ACHN (cell line): ENCODE results near the gene SPHKAP.

Experiments
- DNase-seq: peaks from one replicate; pipeline ENCODE4 v3.0.0-alpha.2; 2015
- in situ Hi-C: cut with HindIII; loops from 2 replicates; pipeline ENCODE4 v1.10.0; 2017; ENCODE audit warnings: low sequenced_read_pairs, low pct_ligation_motif_present, low pct_unique_long_range_greater_than_20kb

The SPHKAP gene

GRCh38 chr2:228056293-228057097 lies 125.0 kb downstream of the SPHKAP start:
- DNase-seq: no peak
- in situ Hi-C loops: no loop called here

- in situ Hi-C loops: no loop called here
- peak; percentile 71 for DNase-seq
Measured at GRCh38 chr2:228048838-228049490, 132.5 kb downstream of the SPHKAP start.

GRCh38 chr2:228040995-228041394 lies 140.5 kb downstream of the SPHKAP start:
- in situ Hi-C loops: no loop called here
- DNase-seq: no peak

- in situ Hi-C loops: no loop called here
- peak; percentile 51 for DNase-seq
Measured at GRCh38 chr2:228039752-228040534, 141.5 kb downstream of the SPHKAP start.

GRCh38 chr2:228038967-228039366 lies 142.5 kb downstream of the SPHKAP start:
- in situ Hi-C loops: no loop called here
- DNase-seq: no peak

GRCh38 chr2:228037915-228038314 lies 143.6 kb downstream of the SPHKAP start:
- in situ Hi-C loops: no loop called here
- DNase-seq: no peak

- in situ Hi-C loops: no loop called here
- peak; percentile 36 for DNase-seq
Measured at GRCh38 chr2:228023619-228024018, 157.9 kb downstream of the SPHKAP start.

GRCh38 chr2:228018311-228018710 lies 163.2 kb downstream of the SPHKAP start:
- in situ Hi-C loops: no loop called here
- DNase-seq: no peak

GRCh38 chr2:228017784-228018183 lies 163.7 kb downstream of the SPHKAP start:
- no peak for DNase-seq
- in situ Hi-C loops: no loop called here

GRCh38 chr2:228016402-228016801 lies 165.1 kb downstream of the SPHKAP start:
- in situ Hi-C loops: no loop called here
- no peak for DNase-seq

- in situ Hi-C loops: no loop called here
Measured at GRCh38 chr2:228015741-228016140, 165.7 kb downstream of the SPHKAP start.

GRCh38 chr2:227996366-227996765 lies 185.1 kb downstream of the SPHKAP start:
- no peak for DNase-seq
- in situ Hi-C loops: no loop called here

More at GRCh38 chr2:228015741-228016140, 165.7 kb downstream of the SPHKAP start:
- no peak for DNase-seq

GRCh38 chr2:227990937-227991336 lies 190.6 kb downstream of the SPHKAP start:
- in situ Hi-C loops: no loop called here

GRCh38 chr2:227973241-227973640 lies 208.2 kb downstream of the SPHKAP start:
- no peak for DNase-seq
- in situ Hi-C loops: no loop called here

More at GRCh38 chr2:227990937-227991336, 190.6 kb downstream of the SPHKAP start:
- no peak for DNase-seq

GRCh38 chr2:227971619-227972230 lies 209.8 kb downstream of the SPHKAP start:
- DNase-seq: no peak
- in situ Hi-C loops: no loop called here

- in situ Hi-C loops: no loop called here
- no peak for DNase-seq
Measured at GRCh38 chr2:227960317-227960716, 221.2 kb downstream of the SPHKAP start.

- DNase-seq: no peak
- in situ Hi-C loops: no loop called here
Measured at GRCh38 chr2:227942965-227943364, 238.5 kb downstream of the SPHKAP start.

- in situ Hi-C loops: no loop called here
Measured at GRCh38 chr2:227942021-227942420, 239.5 kb downstream of the SPHKAP start.

More at GRCh38 chr2:227942021-227942420, 239.5 kb downstream of the SPHKAP start:
- DNase-seq: no peak
